Uterus (tissue), 4 donors: Measurements from ENCODE around the gene PCDHGA1. TPM values are rescaled to one million over a fixed set of nuclear protein-coding genes. Genes with fewer than 3 reads are reported as not detected.

Experiments used
- DNase-seq, 2 donors: peaks; one replicate each; pipeline ENCODE4 v3.0.0-alpha.2; 2019 to 2020
- H3K27ac ChIP-seq, 2 donors: fragments of 200-600 bp; sonication (generic); 1 replicate in 1 of 2; 2 replicates in 1 of 2; pipeline ENCODE4 v1.5.1; 2016 to 2018
- H3K27me3 ChIP-seq, 2 donors: fragments of 200-600 bp; sonication (generic); one replicate each; pipeline ENCODE4 v1.5.1; 2018 to 2019; ENCODE audit warnings: control low read depth in 1 of 2
- H3K36me3 ChIP-seq, 2 donors: fragments of 200-600 bp; sonication (generic); one replicate each; pipeline ENCODE4 v1.5.1; 2019; ENCODE audit warnings: control low read depth in 1 of 2
- H3K4me1 ChIP-seq, 2 donors: fragments of 200-600 bp; sonication (generic); one replicate each; pipeline ENCODE4 v1.5.1; 2018 to 2019; ENCODE audit warnings: control low read depth in 1 of 2
- H3K4me3 ChIP-seq, 2 donors: fragments of 200-600 bp; sonication (generic); 1 replicate in 1 of 2; 2 replicates in 1 of 2; pipeline ENCODE4 v1.5.1; 2018 to 2019; ENCODE audit warnings: mild to moderate bottlenecking in 1 of 2
- H3K9me3 ChIP-seq, 2 donors: fragments of 200-600 bp; sonication (generic); one replicate each; pipeline ENCODE4 v1.5.1; 2019; ENCODE audit warnings: control low read depth in 1 of 2
- POLR2A ChIP-seq, 2 donors: fragments of 450-650 bp; IDR thresholded peaks; one replicate each; pipeline ENCODE4 v1.6.1; 2016; ENCODE audit warnings: antibody characterized with exemption in 2 of 2, mild to moderate bottlenecking in 1 of 2, moderate library complexity in 1 of 2
- intact Hi-C: fragments of 100-400 bp; cut with DNase I; formaldehyde crosslinking; loops from one replicate; pipeline ENCODE4 v1.15.1; 2023; ENCODE audit warnings: low total_unique reads
- total RNA-seq, 4 donors: library from RNA; depleted of rRNA in 3 of 4; stranded (reverse); fragments of >200 nt in 3 of 4; gene quantifications; one replicate each; pipeline versions ENCODE4 v1.1.0 to v1.2.4, GENCODE V29; 2014 to 2023
- TF ChIP-seq, protein P1 (sequence below), 4 experiments: fragments of 200-600 bp in 2 of 4; fragments of 450-650 bp in 2 of 4; sonication (generic) in 2 of 4; IDR thresholded peaks; one replicate each; pipeline ENCODE4 v1.5.1; 2016 to 2019; ENCODE audit warnings: antibody characterized with exemption in 4 of 4, mild to moderate bottlenecking in 2 of 4, moderate library complexity in 1 of 4
- donor health status: DM: yes; HTN: yes; CAD: no.

Gene PCDHGA1
- total RNA-seq, 4 donors from 2014 or later = under 0.01 to 3.3 (median 1.5) TPM

GRCh38 chr5:141491323-141492167 is 161.2 kb downstream of the PCDHGA1 start:
- Histone ChIP-seq H3K36me3 (no peaks in the 10 kb centered on the region), H3K9me3 (no peaks in the 10 kb centered on the region), H3K4me3 (no peak overlapping the region), H3K27me3 (no peaks in the 10 kb centered on the region), H3K27ac (no peak overlapping the region), H3K4me1 (no peaks in the 10 kb centered on the region)
- DNase-seq = no peak
- intact Hi-C loops = no loop called here
- TF ChIP-seq, protein P1, sequence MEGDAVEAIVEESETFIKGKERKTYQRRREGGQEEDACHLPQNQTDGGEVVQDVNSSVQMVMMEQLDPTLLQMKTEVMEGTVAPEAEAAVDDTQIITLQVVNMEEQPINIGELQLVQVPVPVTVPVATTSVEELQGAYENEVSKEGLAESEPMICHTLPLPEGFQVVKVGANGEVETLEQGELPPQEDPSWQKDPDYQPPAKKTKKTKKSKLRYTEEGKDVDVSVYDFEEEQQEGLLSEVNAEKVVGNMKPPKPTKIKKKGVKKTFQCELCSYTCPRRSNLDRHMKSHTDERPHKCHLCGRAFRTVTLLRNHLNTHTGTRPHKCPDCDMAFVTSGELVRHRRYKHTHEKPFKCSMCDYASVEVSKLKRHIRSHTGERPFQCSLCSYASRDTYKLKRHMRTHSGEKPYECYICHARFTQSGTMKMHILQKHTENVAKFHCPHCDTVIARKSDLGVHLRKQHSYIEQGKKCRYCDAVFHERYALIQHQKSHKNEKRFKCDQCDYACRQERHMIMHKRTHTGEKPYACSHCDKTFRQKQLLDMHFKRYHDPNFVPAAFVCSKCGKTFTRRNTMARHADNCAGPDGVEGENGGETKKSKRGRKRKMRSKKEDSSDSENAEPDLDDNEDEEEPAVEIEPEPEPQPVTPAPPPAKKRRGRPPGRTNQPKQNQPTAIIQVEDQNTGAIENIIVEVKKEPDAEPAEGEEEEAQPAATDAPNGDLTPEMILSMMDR (IDR thresholded peaks at IDR 0.05) = no peak
- TF ChIP-seq POLR2A (IDR thresholded peaks at IDR 0.05) = no peak

DNA sequence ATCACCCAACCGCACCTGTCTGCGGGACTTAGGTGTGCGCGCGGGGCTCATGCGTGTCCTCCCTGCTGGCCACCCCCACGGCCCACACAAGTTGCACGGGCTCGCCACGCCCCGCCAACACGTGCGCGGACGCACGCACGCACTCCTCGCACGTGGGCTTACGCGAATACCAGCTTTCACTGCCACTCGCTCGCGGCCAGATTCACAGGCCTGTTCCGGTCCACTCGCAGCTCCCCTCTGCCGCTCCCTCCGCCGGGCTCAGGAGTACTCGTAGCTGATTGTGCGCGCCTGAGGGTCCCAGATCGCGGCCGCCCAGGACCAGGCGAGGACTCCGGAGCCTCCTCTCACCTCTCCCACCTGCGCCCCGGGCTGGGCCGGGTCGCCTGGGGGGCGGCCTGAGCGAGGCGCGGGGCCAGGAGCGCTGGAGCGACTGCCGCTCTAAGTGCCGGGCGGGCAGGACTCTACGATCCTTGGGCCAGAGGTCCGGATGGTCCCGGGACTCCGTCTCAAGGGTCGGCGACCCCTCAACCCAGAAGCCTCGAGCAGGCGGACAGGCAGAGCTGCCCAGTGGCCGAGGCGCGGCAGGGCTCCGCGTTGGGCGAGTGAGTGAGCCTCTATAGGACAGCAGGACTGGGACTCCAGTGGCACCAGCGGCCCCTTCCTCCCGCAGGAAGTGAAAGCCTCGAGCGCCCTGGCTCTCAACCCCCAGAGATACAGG is 162.0 kb downstream of the PCDHGA1 start:
- H3K27ac ChIP-seq = no peak overlapping the region
- no peaks in the 10 kb centered on the region for H3K27me3 ChIP-seq
- H3K9me3 ChIP-seq = no peaks in the 10 kb centered on the region
- no peak overlapping the region for H3K4me3 ChIP-seq
- no peaks in the 10 kb centered on the region for H3K4me1 ChIP-seq
- DNase-seq = no peak
- intact Hi-C loops = no loop called here
- TF ChIP-seq, protein P1 (IDR thresholded peaks at IDR 0.05) = no peak
- TF ChIP-seq POLR2A (IDR thresholded peaks at IDR 0.05) = no peak
- H3K36me3 ChIP-seq = no peaks in the 10 kb centered on the region

- H3K4me3 ChIP-seq = no peak overlapping the region
- DNase-seq = no peak
- H3K4me1 ChIP-seq = no peaks in the 10 kb centered on the region
- TF ChIP-seq, protein P1 (IDR thresholded peaks at IDR 0.05) = no peak
- no peak for TF ChIP-seq POLR2A (IDR thresholded peaks at IDR 0.05)
- no peaks in the 10 kb centered on the region for H3K9me3 ChIP-seq
- H3K27ac ChIP-seq = peak overlapping the region; percentile 30 to 57
- intact Hi-C loops = no loop called here
- no peaks in the 10 kb centered on the region for H3K27me3 ChIP-seq
- H3K36me3 ChIP-seq = no peaks in the 10 kb centered on the region
Observed at GRCh38 chr5:141493500-141494422, 163.4 kb downstream of the PCDHGA1 start.

DNA sequence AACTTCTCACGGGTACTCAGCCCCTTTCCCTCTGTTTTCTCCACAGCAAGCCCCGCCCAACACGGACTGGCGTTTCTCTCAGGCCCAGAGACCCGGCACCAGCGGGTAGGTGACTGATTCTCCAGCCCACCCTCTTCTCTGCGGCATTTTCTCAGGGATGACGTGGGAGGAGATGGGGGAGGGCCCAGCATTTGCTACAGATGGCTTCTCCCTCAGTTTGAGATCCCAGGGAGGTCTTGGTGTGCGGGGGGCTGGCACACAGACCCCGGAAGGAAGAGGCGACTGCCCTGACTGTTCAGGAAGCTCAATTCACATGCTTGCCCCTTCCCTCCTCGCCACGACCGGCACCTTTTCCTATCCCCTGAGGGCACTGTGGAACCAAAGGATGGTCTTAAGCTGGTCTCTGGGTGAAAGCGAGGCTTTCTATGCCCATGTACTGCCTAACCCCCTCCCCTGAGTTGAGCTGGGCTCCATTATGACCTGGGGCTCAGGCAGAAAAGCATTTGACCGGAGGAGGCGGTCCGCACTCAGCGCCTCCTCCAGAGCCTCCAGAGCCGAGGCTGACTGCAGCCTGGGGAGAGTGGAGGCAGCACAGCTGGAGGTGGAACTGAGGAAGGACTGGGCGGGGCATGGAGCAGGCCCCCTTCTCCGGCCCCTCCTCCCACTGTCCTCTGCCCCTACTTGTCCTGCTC is 164.6 kb downstream of the PCDHGA1 start:
- Histone ChIP-seq H3K4me3 (no peak overlapping the region), H3K9me3 (no peaks in the 10 kb centered on the region), H3K36me3 (no peaks in the 10 kb centered on the region), H3K4me1 (no peaks in the 10 kb centered on the region), H3K27me3 (no peaks in the 10 kb centered on the region), H3K27ac (peak overlapping the region; percentile 30 to 57)
- TF ChIP-seq POLR2A (IDR thresholded peaks at IDR 0.05) = no peak
- TF ChIP-seq, protein P1 (IDR thresholded peaks at IDR 0.05) = no peak
- intact Hi-C loops = no loop called here
- DNase-seq = no peak
